ENCODE measurements around the gene ASB5. TPM values are rescaled to one million over a fixed set of nuclear protein-coding genes. Genes with fewer than 3 reads are reported as not detected.
"Not testable (repeated sequence)": the region's sequence is repeated elsewhere in the genome, so short reads cannot be mapped to it uniquely, and the experiment has no call there.

ASB5 gene, protein sequence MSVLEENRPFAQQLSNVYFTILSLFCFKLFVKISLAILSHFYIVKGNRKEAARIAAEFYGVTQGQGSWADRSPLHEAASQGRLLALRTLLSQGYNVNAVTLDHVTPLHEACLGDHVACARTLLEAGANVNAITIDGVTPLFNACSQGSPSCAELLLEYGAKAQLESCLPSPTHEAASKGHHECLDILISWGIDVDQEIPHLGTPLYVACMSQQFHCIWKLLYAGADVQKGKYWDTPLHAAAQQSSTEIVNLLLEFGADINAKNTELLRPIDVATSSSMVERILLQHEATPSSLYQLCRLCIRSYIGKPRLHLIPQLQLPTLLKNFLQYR
- not detected in 2 replicates for polyA plus RNA-seq (2014; cell fraction: cytosol; rRNA removed)
- polyA plus RNA-seq (2014; cell fraction: nucleus; rRNA removed) = 0.06 and 0.09 TPM in 2 replicates

DNA sequence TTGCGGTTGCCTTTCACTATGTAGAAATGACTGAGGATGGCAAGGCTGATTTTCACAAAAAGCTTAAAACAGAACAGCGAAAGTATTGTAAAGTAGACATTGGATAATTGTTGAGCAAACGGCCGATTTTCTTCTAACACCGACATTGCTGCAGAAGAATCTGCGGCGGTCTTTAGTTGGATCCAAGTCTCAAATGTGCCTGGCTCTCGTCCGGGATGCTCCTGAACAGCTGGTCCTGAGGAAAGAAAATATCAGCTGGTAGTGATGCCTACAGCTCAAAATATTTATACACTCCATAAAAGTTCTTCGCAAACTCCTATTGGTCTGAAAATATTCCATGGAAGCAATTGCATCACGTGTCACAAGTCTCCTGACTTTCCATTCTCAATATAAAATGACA lies at the start of gene ASB5:
ASB5 (minus strand) TSS at position 260 of the 400 bp plus-strand sequence; CDS start at position 146, 114 bp downstream.
- no peak for DNase-seq (ENCODE audit: low spot score)

DNA sequence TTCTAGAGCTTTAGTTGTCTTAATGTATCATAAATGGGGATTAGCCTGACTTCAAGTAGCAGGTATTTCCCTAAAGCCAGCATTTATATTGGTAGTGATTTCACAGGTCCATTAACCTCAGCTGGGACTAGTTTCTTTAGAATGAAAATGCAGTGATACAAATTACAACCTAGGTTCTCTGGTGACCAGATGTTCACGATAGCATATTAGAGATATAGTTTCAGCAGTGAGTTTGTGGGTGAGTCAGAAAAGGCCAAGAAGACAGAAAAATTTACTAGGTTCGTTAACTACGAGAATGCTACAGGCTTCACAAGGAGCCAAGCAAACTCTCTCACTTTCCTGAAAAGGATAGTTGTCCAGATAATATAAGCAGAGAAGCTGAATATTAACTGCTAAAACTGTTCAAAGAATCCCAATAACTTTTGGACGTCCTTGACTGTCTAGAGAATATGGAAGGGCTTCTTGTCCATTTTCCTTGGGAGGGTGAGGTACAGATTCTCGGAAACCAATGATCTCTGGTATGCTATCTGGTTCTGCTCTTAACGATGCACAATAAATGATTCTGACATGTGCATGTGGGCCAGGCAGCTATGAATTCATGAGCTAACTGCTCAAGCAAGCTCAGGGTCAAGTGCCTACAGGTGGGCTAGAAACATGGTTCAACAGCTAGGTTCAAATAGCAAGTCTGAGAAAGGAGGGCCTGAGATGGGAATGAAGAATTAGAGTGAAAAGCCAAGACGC lies 44.7 kb upstream of the ASB5 start:
- peak; percentile 58 for DNase-seq (ENCODE audit: low spot score)

DNA sequence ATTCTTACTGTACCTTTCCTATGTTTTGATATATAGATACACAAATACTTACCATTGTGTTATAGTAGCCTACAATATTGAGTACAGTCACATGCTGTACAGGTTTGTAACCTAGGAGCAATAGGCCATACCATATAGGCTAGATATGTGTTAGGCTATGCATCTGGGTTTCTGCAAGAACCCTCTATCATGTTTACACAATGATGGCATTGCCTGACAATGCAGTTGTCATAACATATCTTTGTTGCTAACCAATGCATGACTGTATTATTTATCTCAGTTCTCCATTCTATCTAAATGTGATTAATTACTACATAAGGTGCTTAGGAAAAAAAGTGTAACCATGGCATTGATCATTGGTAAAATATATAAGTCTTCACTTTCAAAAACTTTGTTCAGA lies 40.8 kb upstream of the ASB5 start:
- no peak for DNase-seq (ENCODE audit: low spot score)

DNA sequence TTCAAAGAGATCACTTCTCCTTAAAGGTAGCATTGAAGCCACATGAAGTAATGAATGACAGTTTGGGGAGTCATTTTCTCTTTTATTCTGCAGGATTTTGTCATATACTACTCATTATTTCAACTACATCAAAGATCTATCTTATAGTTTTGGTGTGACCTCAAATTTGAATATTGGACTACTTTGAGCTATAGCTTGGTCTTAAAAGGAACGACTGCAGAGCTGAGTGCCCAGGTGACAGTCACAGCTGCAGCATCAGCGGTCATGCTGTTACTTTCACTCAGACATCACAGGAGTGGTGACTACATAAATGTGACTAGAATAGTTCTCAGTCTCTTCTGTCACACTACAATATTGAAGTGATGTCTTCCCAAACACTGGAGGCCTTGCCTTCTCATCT lies 40.0 kb upstream of the ASB5 start:
- DNase-seq (ENCODE audit: low spot score) = no peak

DNA sequence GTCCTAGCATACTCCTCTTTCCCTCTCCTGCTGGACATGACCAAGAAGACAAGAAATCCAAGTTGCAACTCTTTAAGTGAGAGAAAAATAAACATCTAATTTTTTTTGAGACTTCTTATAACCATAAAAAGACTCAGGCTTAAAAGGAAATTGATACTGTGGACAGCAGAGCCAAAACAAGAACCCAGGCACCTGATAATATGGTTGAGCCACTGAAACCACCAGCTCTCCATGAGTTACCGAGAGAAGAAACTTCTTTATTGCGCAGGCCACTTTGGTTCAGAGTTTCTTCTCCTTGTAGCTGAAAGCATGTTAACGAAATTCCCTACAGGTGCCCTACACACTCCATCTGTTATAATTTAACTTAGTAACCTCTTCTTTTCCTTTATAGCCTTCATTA lies 39.4 kb upstream of the ASB5 start:
- no peak for DNase-seq (ENCODE audit: low spot score)

DNA sequence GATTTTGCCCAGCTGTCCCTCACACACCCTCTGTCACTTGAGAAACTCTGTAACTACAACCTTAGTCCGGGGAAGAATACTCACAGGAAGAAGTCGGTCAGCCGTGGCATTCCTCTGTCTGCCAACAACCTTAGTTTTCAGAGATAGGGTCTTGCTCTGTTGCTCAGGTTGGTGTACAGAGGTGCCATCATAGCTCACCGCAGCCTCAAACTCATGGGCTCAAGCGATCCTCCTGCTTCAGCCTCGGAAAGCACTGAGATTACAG lies 38.6 kb upstream of the ASB5 start:
- DNase-seq (ENCODE audit: low spot score) = no peak

DNA sequence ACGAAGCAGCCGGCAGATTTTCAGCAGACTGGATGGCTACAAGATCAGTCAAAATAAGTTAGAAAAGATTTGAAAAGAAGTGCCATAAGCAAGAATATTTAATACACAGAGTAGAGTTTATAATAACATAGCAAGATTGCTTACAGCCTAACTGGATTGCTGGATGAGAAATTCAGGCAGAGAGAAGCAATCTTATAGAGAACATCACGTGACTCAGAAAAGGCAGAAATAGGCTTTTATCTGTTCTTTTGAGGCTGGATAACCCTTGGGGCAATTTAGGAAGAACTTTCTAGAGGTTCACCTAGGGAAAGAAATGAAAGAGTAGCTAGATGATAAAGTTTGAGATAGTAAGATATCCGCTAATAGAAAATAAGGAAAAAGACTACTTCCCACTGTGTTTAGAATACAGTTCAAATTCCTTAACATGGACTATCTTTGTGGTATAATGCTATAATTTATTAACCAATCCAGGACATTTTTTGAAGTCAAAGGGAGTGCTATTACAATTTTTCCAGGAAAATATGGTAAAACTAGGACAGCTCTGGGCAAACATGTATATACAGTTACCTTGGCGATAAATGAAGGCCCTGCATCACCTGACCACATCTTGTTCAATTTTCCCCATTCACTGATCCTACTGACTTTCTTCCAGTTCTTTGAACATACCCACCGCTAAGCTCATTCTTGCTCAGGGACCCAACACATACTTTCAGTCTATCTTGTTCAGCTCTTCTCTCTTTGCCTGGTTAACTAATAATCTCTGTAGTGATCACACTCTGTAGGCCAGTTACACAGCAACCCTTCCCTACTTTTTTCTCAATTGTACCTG lies 38.0 kb upstream of the ASB5 start:
- DNase-seq (ENCODE audit: low spot score) = no peak

DNA sequence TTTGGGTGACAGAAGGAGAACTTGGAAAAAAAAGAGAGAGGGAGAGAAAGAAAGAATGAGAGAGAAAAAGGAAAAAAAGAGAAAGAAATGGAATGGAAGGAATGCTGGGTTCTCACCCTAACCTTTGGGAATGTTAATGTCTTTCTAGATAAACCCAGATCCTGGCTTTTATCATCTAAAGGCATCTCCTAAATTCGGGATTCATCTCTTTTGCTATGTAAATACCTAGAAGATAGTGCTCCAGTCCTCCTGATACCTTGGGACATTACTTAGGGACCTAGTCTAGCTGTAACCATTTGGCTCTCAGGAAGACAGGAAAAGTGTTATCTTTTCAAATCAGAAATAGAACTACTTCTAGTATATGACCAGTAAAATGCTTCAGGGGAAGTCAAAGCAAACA lies 34.9 kb upstream of the ASB5 start:
- DNase-seq (ENCODE audit: low spot score) = no peak

DNA sequence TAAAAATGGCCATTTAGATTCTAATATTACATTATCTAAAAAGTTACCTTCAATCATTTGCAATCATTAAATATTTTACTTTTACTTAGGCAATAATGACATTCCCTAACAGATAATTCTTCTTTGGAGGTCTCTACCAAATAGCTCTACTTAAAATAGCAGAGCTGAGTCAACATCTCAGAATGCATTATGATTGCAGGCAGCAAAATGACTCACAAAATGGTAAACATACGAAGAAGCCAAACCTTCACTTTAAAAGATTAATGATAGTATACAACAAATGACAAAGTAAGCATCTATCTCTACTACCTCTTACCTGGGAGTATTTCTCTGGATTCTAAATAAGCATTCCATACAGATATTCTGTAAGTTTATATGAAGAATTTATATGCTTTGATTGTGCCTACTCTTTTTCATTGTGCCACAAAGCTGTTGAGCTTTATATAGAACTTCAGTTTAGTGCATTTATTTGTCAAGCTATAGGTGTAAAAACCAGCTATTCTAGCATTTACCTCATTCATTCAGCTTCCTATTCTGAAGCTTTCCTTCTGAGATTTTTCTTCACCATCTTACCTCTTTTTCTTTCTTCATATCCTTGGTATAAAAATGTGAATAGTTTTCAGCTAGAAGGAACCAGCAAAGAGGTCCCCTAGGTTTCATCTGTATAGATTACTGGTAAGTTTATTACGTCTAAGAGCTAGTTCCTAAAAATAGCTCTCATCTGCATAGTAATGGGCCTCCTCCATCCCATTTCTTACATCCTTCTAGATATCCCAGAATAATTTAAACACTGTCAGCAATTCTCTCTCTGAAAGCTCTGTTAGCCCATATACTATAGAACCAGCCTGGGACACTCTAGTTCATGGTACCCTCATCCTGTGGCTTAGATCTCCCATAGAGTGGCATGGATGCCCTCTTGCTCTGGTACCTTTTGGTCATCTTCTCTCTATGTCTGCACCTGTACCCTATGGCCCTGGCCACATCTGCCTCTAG lies 33.6 kb upstream of the ASB5 start:
- no peak for DNase-seq (ENCODE audit: low spot score)

DNA sequence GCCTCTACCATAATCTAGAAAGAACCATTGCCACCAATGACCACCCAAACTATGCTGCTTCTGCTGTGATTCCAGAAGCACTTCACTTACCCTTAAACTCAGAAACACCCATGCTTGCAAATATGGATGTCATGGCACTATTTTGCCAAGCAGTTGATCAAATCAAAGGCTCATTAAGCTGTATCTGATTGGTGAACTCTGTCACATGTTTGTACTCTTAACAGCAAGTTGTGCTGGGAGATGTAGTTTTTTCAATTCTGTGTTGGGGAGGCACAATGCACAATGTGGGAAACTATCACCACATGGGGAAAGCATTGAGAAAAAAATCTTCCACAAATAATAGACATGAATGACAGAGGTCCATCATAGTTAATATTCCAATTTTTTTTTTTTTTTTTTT lies 31.5 kb upstream of the ASB5 start:
- DNase-seq (ENCODE audit: low spot score) = no peak

DNA sequence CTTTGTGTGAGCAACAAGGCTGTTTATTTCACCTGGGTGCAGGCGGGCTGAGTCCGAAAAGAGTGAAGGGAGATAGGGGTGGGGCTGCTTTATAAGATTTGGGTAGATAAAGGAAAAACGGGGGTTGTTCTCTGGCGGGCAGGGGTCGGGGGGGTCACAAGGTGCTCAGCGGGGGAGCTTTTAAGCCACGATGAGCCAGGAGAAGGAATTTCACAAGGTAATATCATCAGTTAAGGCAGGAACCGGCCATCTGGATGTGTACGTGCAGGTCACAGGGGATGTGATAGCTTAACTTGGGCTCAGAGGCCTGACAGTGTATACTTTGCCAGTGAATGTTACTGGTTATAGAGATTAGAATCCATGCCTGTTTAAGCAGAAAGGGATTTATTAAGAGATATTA lies 31.0 kb upstream of the ASB5 start:
- DNase-seq (ENCODE audit: low spot score) = no peak

DNA sequence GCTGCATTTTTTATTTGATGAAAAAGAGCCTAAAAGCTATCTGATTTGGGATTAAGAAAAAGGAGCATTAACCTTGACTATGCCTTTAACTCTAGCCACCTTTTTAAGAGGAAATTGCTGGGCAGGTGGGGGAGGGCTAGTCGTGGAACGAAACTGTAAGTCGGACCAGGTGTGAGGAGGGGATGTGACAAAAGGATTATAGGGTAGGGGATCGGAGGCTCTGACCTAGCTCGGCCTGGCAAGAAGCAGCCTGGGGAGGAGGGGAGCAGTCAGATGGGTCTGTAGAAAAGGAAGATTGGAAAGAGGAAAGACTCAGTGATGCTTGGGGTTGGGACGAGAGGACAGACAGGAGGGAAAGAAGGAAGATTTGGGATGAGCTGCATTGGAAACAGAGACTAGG lies 29.6 kb upstream of the ASB5 start:
- no peak for DNase-seq (ENCODE audit: low spot score)

DNA sequence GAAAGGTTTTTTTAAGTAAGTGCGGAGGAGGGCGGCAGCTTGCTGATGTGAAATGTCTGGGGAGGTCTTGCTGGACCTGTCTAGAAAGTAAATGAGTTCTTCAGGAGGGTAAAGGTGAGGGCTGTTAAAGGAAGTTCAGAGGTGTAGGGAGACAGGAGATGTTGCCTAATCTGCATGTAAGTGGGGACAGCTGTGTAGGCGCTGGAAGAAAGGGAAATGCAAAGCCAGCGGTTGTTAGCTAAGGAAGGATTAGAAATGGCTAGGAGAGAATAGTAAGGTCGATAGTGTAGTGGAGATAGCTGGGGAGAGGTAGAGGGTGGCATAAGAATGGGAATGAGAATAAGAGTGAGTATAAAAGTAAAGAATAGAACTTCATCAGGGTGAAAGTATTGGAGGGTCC lies 26.9 kb upstream of the ASB5 start:
- not testable (repeated sequence) for DNase-seq (ENCODE audit: low spot score)

DNA sequence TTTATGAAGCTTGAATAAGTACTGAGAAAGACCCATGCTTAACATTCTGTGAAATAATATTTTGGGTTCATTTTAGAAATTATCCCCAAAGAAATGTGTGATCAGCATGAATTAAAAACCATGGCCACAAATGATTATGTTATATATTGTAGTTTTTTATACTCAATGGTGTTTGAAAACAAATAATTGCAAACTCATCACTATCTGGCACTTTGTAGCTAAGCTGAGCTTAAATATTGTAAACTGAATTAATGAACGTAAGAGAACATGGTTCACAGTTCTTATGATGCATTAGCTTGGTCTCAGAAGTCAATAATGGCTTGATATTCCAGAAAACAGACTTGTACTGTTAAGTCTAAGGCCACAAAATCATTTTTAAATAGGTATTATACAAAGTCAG lies 24.6 kb upstream of the ASB5 start:
- no peak for DNase-seq (ENCODE audit: low spot score)

DNA sequence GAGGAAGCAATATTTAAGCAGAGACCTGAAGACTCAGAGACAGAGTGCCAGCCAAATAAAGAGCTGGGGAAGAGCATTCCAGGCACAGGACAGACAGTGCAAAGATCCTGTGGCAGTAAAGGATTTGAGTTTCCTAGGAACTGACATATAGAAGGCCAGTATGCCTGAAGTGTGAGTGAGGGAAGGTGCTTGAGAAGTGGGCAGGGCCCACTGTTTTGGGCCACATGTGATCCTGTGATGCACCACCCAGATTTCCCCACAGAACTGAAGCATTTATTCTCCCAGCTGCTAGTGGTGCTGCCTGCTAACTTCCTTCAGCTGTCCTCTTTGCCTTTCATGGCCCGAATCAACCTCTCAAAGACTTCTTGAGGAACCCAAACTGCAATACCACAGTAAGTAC lies 23.9 kb upstream of the ASB5 start:
- no peak for DNase-seq (ENCODE audit: low spot score)

DNA sequence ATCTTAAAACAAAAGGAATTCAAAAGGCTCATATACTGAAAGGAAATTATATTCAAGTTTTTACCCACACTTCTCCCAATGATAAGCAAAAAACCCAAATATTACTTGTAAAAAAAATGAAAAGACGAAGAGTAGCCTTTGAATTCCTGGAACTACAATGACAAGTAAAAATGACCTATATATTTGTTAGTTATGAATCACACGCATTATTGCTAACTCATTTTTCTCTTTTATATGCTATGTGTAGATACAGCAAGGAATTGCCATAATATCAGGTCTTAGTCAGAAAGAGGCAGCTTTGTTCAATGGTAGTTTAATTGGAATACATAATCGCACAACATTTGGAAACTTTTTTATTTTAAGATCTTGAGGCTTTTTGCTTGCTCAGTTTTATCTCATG lies 22.7 kb upstream of the ASB5 start:
- no peak for DNase-seq (ENCODE audit: low spot score)

DNA sequence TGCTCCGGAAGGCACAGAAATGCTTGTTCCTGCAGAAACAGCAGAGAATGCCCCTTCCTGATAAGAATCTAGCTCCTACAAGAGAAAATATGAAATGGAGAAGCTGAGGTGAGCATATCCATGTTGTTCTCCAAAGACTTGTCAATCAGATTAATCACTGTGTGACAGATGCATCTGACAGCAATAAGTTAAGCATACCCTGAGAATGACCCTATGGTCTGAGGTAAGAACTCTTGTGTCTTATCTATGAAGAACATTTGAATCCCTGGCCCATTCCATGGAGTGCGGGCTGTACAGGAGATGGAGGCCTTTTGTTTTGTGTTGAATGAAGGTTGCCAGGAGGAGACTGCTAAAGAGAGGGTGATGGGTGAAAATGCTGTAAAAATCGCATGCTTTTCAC lies 21.5 kb upstream of the ASB5 start:
- no peak for DNase-seq (ENCODE audit: low spot score)

DNA sequence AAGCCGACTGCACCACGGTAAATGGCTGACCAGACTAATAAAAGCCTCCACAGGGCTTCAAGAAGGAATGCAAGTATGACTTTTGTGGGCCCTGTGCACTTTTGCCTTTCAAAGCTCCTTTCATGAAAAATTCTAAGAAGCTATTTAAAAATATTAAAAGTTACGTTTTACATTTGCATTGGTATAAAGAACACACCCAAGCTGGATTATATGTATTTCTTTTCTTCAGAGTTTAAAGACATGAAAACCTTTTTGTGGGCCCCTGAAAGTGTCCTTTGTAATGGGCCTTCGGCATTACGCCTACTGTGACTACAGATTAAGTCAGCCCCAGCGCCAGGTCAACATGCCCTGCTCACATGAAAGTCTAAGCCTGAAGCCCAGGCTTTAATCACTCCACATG lies 20.5 kb upstream of the ASB5 start:
- no peak for DNase-seq (ENCODE audit: low spot score)

DNA sequence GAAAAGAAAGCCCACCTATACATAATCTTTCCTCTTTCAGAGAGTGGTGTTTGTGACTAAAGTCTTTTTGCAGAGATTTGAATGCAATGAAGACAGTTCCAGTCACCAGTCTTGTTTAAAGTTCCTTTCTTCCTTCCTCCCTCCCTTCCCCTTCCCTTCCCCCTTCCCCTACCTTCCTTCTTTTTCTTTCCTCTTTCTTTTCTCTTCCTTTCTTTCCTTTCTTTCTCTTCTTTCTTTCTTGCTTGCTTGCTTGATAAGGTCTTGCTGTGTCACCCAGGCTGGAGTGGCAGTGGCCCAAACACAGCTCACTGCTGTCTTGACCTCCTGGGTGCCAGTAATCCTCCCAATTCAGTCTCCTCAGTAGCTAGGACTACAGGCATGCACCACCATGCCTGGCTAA lies 19.0 kb upstream of the ASB5 start:
- no peak for DNase-seq (ENCODE audit: low spot score)

DNA sequence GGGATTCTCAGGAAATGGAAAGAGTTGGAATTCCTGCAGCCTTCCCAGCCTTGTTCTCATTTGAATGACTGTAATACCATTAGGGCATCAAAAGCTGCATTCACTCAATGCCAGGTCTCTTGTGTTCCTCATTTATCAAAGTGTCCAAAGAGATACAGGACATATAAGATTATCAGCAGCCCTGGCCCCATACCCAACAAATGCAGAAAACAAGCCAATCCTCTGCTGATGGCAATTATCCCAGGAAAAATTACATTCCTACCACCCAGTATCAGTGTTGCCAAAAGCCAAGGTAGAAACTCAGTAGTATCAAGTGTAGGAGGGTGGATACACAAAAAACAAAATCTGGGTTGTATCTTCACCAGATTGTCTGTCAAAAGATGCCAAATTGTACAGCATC lies 18.5 kb upstream of the ASB5 start:
- DNase-seq (ENCODE audit: low spot score) = no peak

DNA sequence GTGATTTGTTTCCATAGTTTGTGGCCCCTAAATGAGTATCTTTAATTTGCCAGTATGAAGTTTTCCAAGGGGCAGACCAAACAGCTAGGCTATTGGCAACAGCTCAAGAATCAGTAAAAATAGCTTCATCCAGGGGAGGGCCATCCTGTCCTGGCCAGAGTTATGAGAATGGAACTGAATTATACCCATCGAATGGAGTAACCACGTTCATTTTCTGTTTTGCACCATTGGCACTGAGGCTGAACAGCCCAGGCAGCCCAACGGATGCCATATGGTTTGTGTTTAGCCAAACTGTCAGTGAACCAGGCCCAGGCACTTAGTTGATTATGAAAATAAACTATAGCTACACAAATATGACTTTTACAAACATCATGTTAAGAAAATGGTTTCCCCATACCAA lies 17.7 kb upstream of the ASB5 start:
- no peak for DNase-seq (ENCODE audit: low spot score)

All from SK-N-DZ (cell line).